ENCODE measurements around the gene JCHAIN.
"Not testable (repeated sequence)": the region's sequence is repeated elsewhere in the genome, so short reads cannot be mapped to it uniquely, and the experiment has no call there.

Gene JCHAIN

GRCh38 chr4:70688795-70689231 lies 22.5 kb upstream of the JCHAIN start:
- no peak for DNase-seq (ENCODE audit: low read depth)

GRCh38 chr4:70687821-70688794 lies 21.8 kb upstream of the JCHAIN start, which contains the start of gene UTP3:
UTP3 (plus strand) TSS chr4:70688532; CDS start chr4:70688678, 146 bp downstream.
- DNase-seq (ENCODE audit: low read depth) = peak; percentile 99

GRCh38 chr4:70687392-70687791 lies 21.1 kb upstream of the JCHAIN start:
- DNase-seq (ENCODE audit: low read depth) = no peak

GRCh38 chr4:70682142-70682541 lies 15.8 kb upstream of the JCHAIN start:
- not testable (repeated sequence) for DNase-seq (ENCODE audit: low read depth)

- no peak for DNase-seq (ENCODE audit: low read depth)
These were observed 15.4 kb upstream of the JCHAIN start for GRCh38 chr4:70681704-70682103.

GRCh38 chr4:70680934-70681333 lies 14.6 kb upstream of the JCHAIN start:
- no peak for DNase-seq (ENCODE audit: low read depth)

- DNase-seq (ENCODE audit: low read depth) = no peak
These were observed 12.2 kb upstream of the JCHAIN start for GRCh38 chr4:70678383-70678999.

- no peak for DNase-seq (ENCODE audit: low read depth)
These were observed 10.3 kb upstream of the JCHAIN start for GRCh38 chr4:70676554-70677090.

GRCh38 chr4:70674731-70675130 lies 8.4 kb upstream of the JCHAIN start:
- no peak for DNase-seq (ENCODE audit: low read depth)

- DNase-seq (ENCODE audit: low read depth) = no peak
These were observed 7.9 kb upstream of the JCHAIN start for GRCh38 chr4:70674191-70674590.

GRCh38 chr4:70671091-70671490 lies 4.8 kb upstream of the JCHAIN start:
- no peak for DNase-seq (ENCODE audit: low read depth)

GRCh38 chr4:70670332-70671014 lies 4.2 kb upstream of the JCHAIN start:
- DNase-seq (ENCODE audit: low read depth) = peak; percentile 50

GRCh38 chr4:70667740-70668535 lies 1.6 kb upstream of the JCHAIN start:
- DNase-seq (ENCODE audit: low read depth) = peak; percentile 31

GRCh38 chr4:70661309-70661922 lies 4.9 kb downstream of the JCHAIN start:
- not testable (repeated sequence) for DNase-seq (ENCODE audit: low read depth)

GRCh38 chr4:70660106-70660505 lies 6.2 kb downstream of the JCHAIN start:
- DNase-seq (ENCODE audit: low read depth) = no peak

GRCh38 chr4:70658418-70658817 lies 7.9 kb downstream of the JCHAIN start:
- no peak for DNase-seq (ENCODE audit: low read depth)

GRCh38 chr4:70657326-70657725 lies 9.0 kb downstream of the JCHAIN start:
- no peak for DNase-seq (ENCODE audit: low read depth)

GRCh38 chr4:70654605-70655011 lies 11.7 kb downstream of the JCHAIN start:
- DNase-seq (ENCODE audit: low read depth) = no peak

- DNase-seq (ENCODE audit: low read depth) = no peak
These were observed 14.3 kb downstream of the JCHAIN start for GRCh38 chr4:70651864-70652506.

- DNase-seq (ENCODE audit: low read depth) = not testable (repeated sequence)
These were observed 15.6 kb downstream of the JCHAIN start for GRCh38 chr4:70650741-70651140.
